Amygdala (tissue), 56 donors: ENCODE results near the gene TMEM178A.
"Not testable (repeated sequence)": the region's sequence is repeated elsewhere in the genome, so short reads cannot be mapped to it uniquely, and the experiment has no call there.

Experiments
- DNase-seq, 56 donors: peaks; one replicate each; lab custom pipeline; 2025; lab: John Stamatoyannopoulos, UW

The TMEM178A gene

DNA sequence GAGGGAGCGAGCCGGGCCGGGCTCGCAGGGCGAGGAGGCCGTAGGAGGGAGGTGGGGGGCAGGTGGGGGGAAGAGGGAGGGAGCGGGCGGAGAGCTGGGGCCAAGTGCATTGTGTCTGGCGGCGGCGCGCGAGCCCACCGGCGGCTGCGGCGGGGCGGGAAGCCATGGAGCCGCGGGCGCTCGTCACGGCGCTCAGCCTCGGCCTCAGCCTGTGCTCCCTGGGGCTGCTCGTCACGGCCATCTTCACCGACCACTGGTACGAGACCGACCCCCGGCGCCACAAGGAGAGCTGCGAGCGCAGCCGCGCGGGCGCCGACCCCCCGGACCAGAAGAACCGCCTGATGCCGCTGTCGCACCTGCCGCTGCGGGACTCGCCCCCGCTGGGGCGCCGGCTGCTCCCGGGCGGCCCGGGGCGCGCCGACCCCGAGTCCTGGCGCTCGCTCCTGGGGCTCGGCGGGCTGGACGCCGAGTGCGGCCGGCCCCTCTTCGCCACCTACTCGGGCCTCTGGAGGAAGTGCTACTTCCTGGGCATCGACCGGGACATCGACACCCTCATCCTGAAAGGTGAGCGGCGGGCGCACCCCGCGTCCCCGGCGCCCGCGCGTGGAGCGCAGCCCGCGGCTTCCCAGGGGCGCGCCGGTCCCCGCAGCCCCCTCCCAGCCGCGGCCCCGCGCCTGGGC is at the start of gene TMEM178A:
TMEM178A (plus strand) TSS at position 107 of the 680 bp plus-strand sequence; CDS start at position 165, 58 bp downstream.
- DNase-seq: peak in 2 of 56 donors; percentile 15 to 16

DNA sequence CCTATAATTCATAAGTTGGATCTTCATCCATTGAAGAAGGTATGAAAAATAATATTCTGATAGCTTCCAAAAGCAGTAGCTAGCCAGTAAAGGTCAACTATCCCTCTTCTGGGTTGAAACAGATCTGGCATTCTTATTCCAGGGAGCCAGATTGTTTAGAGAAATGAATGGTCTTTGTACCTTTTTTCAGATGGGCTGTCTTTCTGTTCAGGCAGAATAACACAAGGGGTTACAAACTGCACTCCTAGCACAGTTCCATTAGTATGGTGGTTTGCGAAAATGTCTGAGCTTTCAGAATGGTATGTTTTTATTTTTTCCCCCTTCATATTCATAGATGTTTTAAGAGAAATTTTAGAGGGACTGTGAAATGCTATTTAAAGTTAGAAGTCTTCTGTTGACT is 47.5 kb upstream of the TMEM178A start:
- DNase-seq: no peak

DNA sequence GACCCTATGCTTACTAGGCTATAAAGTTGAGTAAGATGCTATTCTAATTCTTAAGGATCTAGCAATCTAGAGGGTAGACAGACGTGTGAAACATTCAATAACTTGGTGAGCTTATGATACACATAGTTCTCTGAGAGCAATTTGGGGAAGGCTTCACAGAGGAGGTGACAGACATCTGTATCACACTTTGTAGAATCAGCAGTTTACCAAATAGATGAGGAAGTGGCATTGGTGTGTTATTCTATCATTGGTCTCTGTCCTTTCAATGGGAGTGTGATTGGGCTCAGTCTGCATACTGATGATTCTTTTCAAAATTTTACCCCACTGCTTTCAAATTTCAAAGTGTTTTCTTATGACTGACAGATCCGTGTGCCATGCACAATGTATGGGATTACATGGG is 47.0 kb upstream of the TMEM178A start:
- DNase-seq: no peak

DNA sequence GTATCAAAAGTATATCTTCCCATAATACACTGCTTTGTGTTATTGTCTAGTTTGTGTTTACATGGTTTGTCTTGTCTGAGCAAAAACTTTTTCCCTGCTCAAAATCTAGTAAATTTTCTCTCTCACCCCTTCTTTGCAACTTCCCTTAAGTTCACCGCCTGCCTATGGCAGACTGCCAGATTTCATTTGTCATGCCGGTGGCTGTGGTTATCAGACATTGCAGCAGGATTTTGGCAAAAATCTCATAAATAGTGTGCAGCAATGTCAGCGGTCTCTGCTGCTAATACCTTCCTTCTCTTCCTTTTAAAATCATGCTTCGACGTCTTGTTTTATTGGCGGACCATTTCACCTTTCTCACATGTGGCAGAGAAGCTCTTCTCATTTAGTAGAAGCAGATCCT is 45.6 kb upstream of the TMEM178A start:
- peak in 7 of 56 donors; percentile 0 to 20 (median 3) for DNase-seq

DNA sequence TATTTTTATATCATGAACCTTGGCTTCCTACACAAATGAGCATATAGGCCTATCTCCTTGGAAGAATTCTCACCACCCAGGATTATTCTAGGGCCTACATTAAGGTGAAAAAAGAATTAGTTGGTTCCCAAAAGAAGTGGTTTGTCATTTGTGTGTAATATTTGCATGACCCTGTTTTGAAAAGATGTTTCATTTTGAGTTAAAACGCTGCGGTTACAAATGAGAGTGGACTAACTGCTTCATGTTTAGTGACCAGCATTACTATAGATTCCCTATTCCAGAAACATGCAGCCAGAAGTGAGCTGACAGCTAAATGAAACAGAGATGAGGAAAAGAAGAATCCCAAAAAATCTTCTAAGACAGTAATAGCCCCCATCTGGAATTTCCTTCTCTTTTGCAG is 44.1 kb upstream of the TMEM178A start:
- no peak for DNase-seq

DNA sequence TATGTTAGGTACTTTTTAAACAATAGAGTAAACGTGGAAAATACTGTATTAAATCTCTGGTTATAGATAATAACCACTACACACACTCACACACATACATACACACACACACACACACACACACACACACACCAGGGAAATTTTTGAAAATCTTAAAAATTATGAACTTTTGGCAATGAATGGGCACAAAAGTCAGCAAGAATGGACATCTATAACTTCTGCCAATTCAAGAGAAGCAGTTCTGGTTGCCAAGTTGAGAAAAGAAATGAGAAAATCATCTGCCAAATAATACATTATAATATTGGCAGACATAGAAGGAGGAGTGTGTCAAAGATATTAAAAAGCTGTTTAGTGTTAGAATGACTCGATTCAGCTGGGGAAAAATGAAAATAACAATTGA is 42.9 kb upstream of the TMEM178A start:
- DNase-seq: no peak

DNA sequence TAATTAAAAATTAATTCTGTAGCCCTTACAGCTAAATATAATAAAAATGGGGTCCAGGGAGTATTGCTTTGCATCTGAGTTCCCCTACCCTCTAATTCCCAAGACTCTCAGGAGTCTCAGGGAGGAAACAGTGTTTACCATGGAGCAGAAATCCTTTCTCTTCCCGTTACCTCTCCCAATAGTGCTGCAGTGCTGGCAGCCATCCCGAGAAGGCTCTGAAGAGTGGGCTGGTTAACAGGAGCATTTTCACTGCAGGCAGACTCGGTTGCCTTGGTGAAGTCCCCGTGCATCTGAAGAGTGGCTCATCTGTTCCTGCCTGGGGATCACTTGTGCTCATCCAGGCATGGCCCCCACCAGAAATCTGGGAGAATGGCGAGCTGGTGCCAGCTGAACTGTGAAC is 41.8 kb upstream of the TMEM178A start:
- peak in 39 of 56 donors; percentile 9 to 79 (median 44) for DNase-seq

DNA sequence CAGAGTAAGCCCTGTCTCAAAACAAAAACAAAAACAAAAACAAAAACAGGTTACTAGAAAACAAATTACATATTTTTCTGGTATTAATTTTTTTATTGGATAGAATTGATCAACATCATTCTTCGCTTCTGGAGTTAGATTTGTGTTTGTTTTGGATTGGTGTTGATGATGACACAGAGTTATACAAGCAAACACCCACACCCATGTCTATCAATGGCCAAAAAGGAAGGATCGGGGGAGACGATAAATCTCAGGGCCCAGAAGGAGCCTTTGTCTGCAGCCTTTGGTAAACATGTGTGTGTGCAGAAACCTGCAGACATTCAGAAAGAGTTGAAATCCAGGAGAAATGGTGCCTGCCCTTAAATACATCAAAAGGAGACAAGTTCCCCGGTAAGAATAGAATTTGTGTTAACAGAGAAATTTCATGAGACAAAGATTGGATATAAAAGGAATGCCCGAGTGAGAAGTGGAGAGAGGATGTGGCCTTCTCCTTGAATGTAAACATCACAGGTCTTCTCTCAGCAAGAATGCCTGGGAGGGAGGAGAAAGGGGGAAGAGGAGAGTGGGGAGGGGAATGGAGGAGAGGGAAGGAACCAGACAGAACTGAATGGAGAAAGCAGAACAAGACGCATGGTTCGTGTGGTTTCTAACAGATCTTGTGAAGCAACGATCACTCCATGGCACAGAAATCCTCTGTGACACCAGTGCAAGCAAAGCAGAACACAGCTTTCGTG is 40.4 kb upstream of the TMEM178A start:
- peak in 7 of 56 donors; percentile 6 to 42 (median 17) for DNase-seq

DNA sequence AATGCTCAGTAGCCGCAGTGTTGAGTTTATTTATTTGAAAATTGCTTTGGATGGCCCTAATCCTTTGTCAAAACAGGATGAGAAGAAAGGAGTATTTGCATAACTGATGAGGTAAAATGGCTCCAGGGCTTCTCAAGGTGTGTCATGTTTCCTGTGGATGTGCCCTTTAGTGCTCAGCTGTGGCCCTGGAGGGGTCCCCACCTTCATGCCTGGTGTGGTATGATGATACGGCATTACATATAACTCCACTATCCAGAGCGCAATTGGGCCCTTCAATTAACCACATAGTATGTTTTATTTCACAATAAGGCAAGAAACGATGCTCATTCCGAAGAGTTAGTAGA is 39.8 kb upstream of the TMEM178A start:
- no peak for DNase-seq

DNA sequence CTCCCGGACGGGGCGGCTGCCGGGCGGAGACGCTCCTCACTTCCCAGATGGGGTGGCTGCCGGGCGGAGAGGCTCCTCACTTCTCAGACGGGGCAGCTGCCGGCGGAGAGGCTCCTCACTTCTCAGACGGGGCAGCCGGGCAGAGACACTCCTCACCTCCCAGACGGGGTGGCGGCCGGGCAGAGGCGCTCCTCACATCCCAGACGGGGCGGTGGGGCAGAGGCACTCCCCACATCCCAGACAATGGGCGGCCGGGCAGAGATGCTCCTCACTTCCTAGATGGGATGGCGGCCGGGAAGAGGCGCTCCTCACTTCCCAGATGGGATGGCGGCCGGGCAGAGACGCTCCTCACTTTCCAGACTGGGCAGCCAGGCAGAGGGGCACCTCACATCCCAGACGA is 37.4 kb upstream of the TMEM178A start:
- not testable (repeated sequence) for DNase-seq

DNA sequence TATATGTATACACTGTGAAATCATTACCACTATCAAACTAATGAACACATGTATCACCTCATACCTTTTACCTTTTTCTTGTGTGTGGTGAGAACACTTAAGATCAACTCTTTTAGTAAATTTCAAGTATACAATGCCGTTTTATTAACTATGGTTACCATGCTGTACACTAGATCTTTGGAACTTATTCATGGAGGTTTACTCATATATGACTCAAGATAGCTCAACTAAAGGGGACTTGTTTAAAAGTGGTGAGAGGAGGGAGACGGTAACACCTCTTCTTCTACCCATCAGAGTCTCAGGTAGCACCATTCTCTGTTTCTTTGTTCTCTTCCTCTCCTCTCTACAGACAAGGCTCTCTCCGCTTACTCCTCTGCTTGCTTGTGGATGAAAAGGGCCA is 36.1 kb upstream of the TMEM178A start:
- no peak for DNase-seq

DNA sequence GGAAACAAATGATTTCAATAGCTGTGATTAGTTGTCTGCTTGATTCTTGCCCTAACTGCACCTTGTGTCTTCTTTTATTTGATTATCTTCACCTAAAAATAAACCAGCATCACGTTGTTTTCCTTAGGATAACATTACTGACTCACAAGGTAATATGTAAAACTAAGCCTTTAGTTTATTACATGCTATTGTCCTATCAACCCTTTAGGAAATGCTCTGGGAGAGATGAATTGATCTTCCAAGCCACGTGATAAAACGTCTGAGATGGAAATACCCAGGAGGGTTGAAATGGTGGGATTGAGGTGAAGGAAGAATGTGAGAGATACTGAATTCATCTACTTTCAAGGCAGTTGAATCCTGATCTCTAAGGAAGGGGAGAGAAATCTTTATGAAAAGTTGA is 34.5 kb upstream of the TMEM178A start:
- no peak for DNase-seq

DNA sequence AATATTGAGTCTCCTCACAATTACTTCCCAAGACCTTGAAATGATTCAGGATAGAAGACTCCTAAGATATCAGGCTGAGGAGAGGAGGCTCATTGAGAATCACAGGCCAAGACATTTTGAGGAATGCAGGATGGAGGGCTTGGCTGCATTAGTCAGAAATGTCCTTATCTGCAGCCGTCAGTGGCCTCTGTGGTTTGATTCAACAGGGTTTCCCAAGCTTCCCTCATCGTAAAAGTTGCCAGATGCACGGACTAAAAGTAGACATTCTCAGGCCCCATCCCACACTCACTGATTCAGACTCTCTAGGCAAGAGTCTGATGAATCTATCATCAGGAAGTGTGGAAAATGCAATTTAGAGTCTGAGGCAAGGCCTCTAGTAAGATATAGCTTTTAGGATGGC is 34.0 kb upstream of the TMEM178A start:
- DNase-seq: peak in 2 of 56 donors; percentile 1 to 13

DNA sequence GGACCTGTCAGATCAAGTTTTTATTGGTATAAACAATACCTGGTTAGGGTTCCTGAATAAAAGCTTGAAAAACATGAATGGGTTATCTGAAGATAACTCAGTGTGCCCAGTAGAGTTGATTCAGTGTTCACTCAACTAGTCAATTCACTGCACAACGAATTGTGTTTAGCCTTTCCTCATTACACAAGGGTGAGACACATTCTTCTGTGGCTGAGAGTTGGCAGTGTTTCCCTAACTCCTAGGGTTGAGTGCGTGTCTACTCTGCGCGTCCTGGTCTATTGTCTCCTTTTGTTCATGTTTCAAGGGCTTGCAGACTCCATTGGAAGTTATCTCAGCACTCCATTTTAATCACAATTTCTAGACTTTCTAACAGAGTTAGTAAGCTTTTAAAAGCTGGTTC is 32.8 kb upstream of the TMEM178A start:
- no peak for DNase-seq

DNA sequence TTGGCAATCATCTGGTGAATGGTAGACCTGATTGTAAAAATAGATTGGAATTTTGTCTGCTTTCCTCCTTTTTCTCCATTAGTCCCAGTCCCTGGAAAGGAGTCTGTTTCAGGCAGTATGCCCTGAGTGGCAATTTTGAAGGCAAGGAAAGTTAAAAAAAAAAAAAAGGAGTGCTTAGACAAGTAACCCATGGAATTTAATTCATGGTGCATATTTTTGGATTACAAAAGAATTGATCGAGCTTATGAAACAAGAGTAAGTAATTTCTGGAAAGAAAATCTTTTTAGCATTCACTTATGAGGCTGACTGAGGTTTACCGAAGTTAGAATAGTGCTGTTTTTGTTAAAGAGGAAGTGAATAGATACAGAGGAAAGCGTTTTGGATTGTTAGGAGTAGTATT is 29.4 kb upstream of the TMEM178A start:
- no peak for DNase-seq

DNA sequence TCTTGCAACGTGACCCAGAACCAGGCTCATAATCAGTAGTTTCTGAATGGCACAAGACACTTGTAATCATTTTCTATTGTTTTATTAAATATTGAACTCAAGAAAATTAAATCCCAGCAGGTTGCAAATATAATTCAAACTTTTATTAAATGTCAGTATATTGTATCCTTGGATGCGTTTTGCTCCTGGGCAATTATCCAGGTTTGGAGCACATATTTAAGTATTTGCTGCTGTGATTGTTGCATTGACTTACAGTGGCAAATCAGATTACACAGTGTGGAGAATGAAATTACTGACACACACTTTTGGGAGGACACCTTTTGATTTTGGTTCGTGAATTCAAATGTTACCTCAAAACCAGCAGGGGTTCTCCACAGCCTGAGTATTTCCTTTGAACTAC is 27.1 kb upstream of the TMEM178A start:
- DNase-seq: no peak

DNA sequence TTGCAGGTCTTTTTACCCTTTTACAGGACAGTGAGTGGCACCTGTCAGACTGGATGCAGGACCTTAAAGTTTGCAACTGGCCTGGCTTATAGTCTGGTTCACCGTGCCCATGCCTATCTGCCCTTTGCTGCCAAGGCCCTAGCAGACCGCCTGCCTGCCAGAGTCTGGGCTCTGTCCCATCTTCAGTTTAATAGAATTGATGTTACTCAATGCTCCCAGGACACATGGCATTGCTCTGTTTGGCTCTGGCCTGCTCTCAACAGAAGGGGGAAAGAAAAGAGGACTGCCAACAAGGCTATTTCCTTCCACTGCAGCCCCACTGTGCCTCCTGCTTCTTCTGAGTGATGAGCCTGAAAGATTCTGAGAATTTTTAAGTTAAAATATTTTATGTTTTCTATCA is 25.6 kb upstream of the TMEM178A start:
- DNase-seq: peak in 30 of 56 donors; percentile 7 to 73 (median 28)

DNA sequence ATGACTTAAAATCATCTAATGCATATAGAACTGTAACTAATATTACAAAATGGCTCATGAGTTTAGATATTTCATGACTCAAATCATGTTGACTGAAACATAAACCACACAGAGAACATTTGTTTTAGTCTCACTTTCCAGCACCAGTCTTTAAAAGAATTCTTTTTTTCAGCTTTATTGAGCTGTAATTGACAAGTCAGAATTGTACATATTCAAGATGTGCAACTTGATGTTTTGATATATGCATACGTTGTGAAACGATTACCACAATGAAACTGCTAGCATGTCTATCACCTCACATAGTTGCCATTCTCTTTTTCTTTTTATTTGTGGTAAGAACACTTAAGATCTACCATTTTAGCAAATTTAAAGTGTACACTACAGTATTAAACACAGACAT is 25.0 kb upstream of the TMEM178A start:
- no peak for DNase-seq

DNA sequence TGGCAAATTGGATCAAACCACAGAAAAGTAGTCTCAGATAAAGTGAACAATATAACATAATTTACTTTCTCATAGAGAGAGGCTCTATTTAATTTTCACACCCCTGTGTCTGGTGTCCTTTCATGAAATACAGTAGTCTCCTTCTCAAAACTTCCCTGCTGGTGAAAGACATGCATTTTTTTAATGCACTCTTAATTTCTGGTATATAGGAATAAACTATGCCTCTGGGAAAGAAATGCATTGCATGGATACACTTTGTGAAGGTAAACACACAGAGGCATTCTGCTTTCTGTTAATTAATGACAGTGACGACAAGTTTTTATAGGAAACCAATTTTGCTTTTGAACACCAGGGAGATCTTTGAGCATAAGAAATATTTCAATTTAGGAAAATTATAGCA is 24.1 kb upstream of the TMEM178A start:
- no peak for DNase-seq

DNA sequence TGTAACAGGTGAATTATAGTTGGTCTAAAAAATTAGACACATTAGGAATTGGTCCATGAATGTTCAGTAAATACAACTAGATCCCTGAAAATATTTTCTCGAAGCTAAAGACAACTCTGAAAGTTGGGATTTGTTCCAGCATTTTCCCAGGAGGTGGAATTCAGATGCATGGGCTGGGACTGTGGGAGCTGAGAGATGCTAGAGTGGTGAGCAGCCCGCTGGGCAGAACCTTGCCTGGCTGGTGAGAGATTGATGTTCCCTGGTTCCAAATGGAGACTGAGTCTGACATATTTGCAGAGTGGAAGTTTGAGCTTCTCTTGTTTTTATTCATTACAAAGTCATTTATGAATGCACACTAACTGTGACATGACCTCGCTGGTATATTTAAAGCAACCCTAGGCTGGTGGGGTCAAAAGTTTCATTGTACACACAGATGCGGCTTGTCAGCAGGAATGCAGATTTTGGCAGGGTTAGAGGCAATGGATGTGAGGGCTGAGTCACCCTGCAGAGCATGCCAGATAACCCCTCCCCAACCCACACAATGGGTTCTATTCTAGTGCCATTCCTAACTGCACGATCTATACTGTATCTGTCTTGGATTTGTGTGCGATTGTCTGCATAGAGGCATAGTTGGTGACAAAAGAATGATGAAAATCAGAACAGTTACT is 23.5 kb upstream of the TMEM178A start:
- peak in 25 of 56 donors; percentile 5 to 65 (median 48) for DNase-seq

DNA sequence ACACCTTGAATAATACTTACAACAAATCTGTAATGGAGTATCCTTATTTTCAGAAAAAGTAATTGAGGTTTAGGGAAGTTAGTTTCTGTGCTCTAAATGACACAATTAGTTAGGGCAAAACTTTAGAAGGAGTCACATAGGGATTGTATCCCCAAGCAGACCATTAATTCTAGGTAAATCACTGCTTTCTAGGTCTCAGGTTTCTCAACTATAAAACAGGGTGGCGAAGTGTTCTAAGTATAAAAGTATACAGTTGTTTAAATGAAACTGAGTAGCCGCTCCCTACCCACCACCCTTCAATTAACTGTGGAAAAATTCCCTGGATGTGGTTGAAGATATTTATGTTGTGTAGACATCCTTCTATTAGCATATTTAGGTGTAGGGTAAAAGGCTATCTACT is 19.9 kb upstream of the TMEM178A start:
- no peak for DNase-seq

DNA sequence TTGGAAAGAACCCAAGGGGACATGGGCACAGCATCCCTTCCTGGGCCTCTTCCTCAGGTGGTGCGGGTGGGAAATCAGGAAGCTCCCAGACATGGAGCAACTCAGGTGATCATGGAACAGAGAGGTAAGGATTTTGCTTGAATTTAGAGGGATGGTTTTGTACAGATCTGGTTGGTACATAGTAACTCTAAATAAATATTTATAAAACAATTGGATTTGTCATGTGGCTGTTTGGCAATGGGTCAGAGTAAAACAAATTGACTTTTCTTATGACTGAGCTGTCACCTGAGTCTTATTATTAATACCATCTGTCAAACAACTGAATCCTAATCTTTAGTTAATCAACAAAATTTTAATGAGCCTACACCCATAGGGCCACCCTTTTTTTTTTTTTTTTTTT is 19.4 kb upstream of the TMEM178A start:
- no peak for DNase-seq
